ENCODE results near the gene ERMARD. TPM values are rescaled to one million over a fixed set of nuclear protein-coding genes. Genes with fewer than 3 reads are reported as not detected.

ERMARD gene
- total RNA-seq, 3 donors from 2014 or later: 16.6 to 25.2 (median 23.1) TPM

- no peak for DNase-seq
- TF ChIP-seq CTCF (IDR thresholded peaks at IDR 0.05): no peak
- H3K4me1 ChIP-seq (ENCODE audit: low read depth): peaks cover 14% of the 10 kb centered on the region
- peak; percentile 29 for ATAC-seq
- H3K36me3 ChIP-seq (ENCODE audit: low read depth): no peaks in the 10 kb centered on the region
- no peak overlapping the region for H3K4me3 ChIP-seq
- H3K9me3 ChIP-seq: no peaks in the 10 kb centered on the region
- intact Hi-C loops (cut with DNase I, micrococcal nuclease): no loop called here
Measured at GRCh38 chr6:169800116-169800667, 48.8 kb downstream of the ERMARD start.

- Histone ChIP-seq H3K36me3 (ENCODE audit: low read depth) (no peaks in the 10 kb centered on the region), H3K9me3 (no peaks in the 10 kb centered on the region), H3K4me1 (ENCODE audit: low read depth) (peaks cover 14% of the 10 kb centered on the region), H3K4me3 (no peak overlapping the region)
- DNase-seq: peak in 2 of 3 donors; percentile 47 to 72
- no peak for TF ChIP-seq CTCF (IDR thresholded peaks at IDR 0.05)
- intact Hi-C loops (cut with DNase I, micrococcal nuclease): no loop called here
- ATAC-seq: peak; percentile 96
Measured at GRCh38 chr6:169800668-169801395, 49.4 kb downstream of the ERMARD start.

GRCh38 chr6:169801396-169802160 lies 50.2 kb downstream of the ERMARD start:
- no peaks in the 10 kb centered on the region for H3K36me3 ChIP-seq (ENCODE audit: low read depth)
- H3K4me3 ChIP-seq: no peak overlapping the region
- ATAC-seq (peak; percentile 21), DNase-seq (no peak)
- intact Hi-C loops (cut with DNase I, micrococcal nuclease): no loop called here
- no peak for TF ChIP-seq CTCF (IDR thresholded peaks at IDR 0.05)
- H3K4me1 ChIP-seq (ENCODE audit: low read depth): peaks cover 14% of the 10 kb centered on the region
- H3K9me3 ChIP-seq: no peaks in the 10 kb centered on the region

- ATAC-seq: no peak
- peaks cover 14% of the 10 kb centered on the region for H3K4me1 ChIP-seq (ENCODE audit: low read depth)
- H3K9me3 ChIP-seq: no peaks in the 10 kb centered on the region
- no peak for TF ChIP-seq CTCF (IDR thresholded peaks at IDR 0.05)
- no peak for DNase-seq
- no peaks in the 10 kb centered on the region for H3K36me3 ChIP-seq (ENCODE audit: low read depth)
- H3K4me3 ChIP-seq: no peak overlapping the region
- intact Hi-C loops (cut with DNase I, micrococcal nuclease): no loop called here
Measured at GRCh38 chr6:169802790-169803189, 51.4 kb downstream of the ERMARD start.

- no peak for ATAC-seq
Measured at GRCh38 chr6:169803271-169803811, 51.9 kb downstream of the ERMARD start.

More at GRCh38 chr6:169803271-169803811, 51.9 kb downstream of the ERMARD start:
- no peak for DNase-seq
- intact Hi-C loops (cut with DNase I, micrococcal nuclease): no loop called here
- no peak overlapping the region for H3K4me3 ChIP-seq
- peaks cover 14% of the 10 kb centered on the region for H3K4me1 ChIP-seq (ENCODE audit: low read depth)
- H3K9me3 ChIP-seq: no peaks in the 10 kb centered on the region
- H3K36me3 ChIP-seq (ENCODE audit: low read depth): no peaks in the 10 kb centered on the region
- no peak for TF ChIP-seq CTCF (IDR thresholded peaks at IDR 0.05)
